RWPE2 (cell line): ENCODE data around the gene CSMD2.

ENCODE experiments used
- ATAC-seq: fragments of 200-7000 bp; cut with Tn5 transposase; 3 replicates; pipeline ENCODE4 v1.9.1; 2021; ENCODE audit warnings: low read depth
- DNase-seq: peaks from one replicate; pipeline ENCODE4 v3.0.0-alpha.2; 2020; ENCODE audit warnings: low spot score
- H3K27ac ChIP-seq: fragments of 450-650 bp; 2 replicates; pipeline ENCODE4 v1.5.1; 2017; ENCODE audit warnings: mild to moderate bottlenecking; ENCODE audit not compliant: poor library complexity, severe bottlenecking
- H3K27me3 ChIP-seq: fragments of 250-450 bp; sonication (Bioruptor Pico); 2 replicates; pipeline ENCODE4 v1.5.1; 2021; ENCODE audit warnings: mild to moderate bottlenecking, moderate library complexity; ENCODE audit not compliant: insufficient read depth, poor library complexity, severe bottlenecking
- H3K36me3 ChIP-seq: fragments of 250-450 bp; sonication (Bioruptor Pico); 2 replicates; pipeline ENCODE4 v1.5.1; 2020; ENCODE audit warnings: low read depth, mild to moderate bottlenecking, moderate library complexity
- H3K4me1 ChIP-seq: fragments of 250-450 bp; sonication (Bioruptor Pico); 2 replicates; pipeline ENCODE4 v1.5.1; 2021; ENCODE audit warnings: mild to moderate bottlenecking, moderate library complexity; ENCODE audit not compliant: insufficient read depth, poor library complexity, severe bottlenecking
- H3K4me3 ChIP-seq: fragments of 250-450 bp; sonication (Bioruptor Pico); 2 replicates; pipeline ENCODE4 v1.5.1; 2021; ENCODE audit warnings: mild to moderate bottlenecking, moderate library complexity; ENCODE audit not compliant: severe bottlenecking
- H3K9me3 ChIP-seq: fragments of 250-450 bp; sonication (Bioruptor Pico); 2 replicates; pipeline ENCODE4 v1.5.1; 2021; ENCODE audit warnings: mild to moderate bottlenecking, moderate library complexity; ENCODE audit not compliant: severe bottlenecking
- TF ChIP-seq, protein P1 (sequence below): fragments of 450-650 bp; IDR thresholded peaks from one replicate; pipeline ENCODE4 v1.5.1; 2017; ENCODE audit warnings: mild to moderate bottlenecking, moderate library complexity; ENCODE audit not compliant: poor library complexity, severe bottlenecking

Gene CSMD2

DNA sequence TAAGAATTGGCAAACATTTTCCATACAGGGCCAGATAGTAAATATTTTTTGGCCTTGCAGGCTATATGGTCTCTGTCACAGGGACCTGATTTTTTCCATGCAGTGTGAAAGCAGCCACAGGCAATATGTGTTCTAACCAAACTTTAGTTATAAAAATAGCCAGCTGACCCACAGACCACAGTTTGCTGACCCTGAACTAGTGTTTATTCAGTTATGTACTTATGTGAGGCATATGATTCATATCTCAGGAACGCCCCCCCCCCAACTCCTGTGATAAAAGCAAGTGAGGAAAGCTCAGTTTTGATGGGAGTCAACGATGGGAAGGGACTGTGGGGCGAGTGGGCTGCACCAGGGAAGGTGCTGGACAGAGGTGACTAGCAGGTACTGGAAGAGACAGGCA, 221.1 kb downstream of the CSMD2 start:
- H3K27me3 ChIP-seq = no peaks in the 10 kb centered on the region
- H3K4me1 ChIP-seq = no peaks in the 10 kb centered on the region
- no peak overlapping the region for H3K4me3 ChIP-seq
- no peaks in the 10 kb centered on the region for H3K9me3 ChIP-seq
- ATAC-seq (0 out of 3 replicates have a peak, but pooled peaks have one; percentile 14), DNase-seq (no peak)
- TF ChIP-seq, protein P1, sequence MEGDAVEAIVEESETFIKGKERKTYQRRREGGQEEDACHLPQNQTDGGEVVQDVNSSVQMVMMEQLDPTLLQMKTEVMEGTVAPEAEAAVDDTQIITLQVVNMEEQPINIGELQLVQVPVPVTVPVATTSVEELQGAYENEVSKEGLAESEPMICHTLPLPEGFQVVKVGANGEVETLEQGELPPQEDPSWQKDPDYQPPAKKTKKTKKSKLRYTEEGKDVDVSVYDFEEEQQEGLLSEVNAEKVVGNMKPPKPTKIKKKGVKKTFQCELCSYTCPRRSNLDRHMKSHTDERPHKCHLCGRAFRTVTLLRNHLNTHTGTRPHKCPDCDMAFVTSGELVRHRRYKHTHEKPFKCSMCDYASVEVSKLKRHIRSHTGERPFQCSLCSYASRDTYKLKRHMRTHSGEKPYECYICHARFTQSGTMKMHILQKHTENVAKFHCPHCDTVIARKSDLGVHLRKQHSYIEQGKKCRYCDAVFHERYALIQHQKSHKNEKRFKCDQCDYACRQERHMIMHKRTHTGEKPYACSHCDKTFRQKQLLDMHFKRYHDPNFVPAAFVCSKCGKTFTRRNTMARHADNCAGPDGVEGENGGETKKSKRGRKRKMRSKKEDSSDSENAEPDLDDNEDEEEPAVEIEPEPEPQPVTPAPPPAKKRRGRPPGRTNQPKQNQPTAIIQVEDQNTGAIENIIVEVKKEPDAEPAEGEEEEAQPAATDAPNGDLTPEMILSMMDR = no peak
- H3K27ac ChIP-seq = no peak overlapping the region
- no peaks in the 10 kb centered on the region for H3K36me3 ChIP-seq

DNA sequence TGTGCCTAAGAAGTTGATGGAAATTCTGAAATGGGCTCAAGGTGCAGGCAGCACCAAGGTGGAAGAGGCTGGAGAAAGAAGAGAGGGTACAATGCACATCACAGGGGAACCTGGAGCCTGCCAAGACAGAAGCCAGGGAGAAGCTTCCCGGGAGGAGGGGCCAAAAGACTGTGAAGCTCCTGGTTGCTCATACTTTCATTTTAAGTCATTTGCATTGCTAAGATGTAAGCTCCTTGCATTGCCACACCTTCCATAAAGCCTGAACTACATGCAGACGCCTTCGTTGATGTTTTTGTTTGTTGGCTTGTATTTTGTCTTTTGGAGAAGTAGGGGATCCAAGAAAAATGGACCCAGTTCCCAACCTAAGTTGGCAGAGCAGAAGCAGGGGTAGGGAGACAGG, 232.2 kb downstream of the CSMD2 start:
- no peak for ATAC-seq
- Histone ChIP-seq H3K27me3 (peaks cover 2% of the 10 kb centered on the region), H3K4me3 (no peak overlapping the region), H3K27ac (no peak overlapping the region), H3K36me3 (no peaks in the 10 kb centered on the region), H3K4me1 (no peaks in the 10 kb centered on the region), H3K9me3 (no peaks in the 10 kb centered on the region)
- no peak for DNase-seq
- TF ChIP-seq, protein P1 = no peak

DNA sequence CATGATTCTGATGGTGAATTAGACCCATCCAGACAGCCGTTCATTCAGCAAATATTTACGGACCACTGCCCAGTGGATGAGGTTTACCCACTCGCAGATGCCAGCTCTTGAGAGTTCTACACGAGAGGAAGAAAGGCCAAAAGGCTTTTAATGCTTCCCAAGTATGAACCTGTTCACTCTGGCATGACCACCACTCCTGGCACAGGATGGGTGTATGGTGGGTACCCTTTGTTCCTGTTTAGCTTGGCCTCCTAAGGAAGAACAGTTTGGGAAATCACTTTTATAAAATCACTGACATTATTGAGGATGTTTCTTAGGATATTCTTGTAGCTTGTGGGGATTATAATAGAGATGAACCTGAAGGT, 233.9 kb downstream of the CSMD2 start:
- no peaks in the 10 kb centered on the region for H3K36me3 ChIP-seq
- DNase-seq = no peak
- TF ChIP-seq, protein P1 = no peak
- H3K27ac ChIP-seq = no peak overlapping the region
- H3K4me3 ChIP-seq = no peak overlapping the region
- ATAC-seq = no peak
- no peaks in the 10 kb centered on the region for H3K4me1 ChIP-seq
- H3K27me3 ChIP-seq = peaks cover 2% of the 10 kb centered on the region
- H3K9me3 ChIP-seq = no peaks in the 10 kb centered on the region

DNA sequence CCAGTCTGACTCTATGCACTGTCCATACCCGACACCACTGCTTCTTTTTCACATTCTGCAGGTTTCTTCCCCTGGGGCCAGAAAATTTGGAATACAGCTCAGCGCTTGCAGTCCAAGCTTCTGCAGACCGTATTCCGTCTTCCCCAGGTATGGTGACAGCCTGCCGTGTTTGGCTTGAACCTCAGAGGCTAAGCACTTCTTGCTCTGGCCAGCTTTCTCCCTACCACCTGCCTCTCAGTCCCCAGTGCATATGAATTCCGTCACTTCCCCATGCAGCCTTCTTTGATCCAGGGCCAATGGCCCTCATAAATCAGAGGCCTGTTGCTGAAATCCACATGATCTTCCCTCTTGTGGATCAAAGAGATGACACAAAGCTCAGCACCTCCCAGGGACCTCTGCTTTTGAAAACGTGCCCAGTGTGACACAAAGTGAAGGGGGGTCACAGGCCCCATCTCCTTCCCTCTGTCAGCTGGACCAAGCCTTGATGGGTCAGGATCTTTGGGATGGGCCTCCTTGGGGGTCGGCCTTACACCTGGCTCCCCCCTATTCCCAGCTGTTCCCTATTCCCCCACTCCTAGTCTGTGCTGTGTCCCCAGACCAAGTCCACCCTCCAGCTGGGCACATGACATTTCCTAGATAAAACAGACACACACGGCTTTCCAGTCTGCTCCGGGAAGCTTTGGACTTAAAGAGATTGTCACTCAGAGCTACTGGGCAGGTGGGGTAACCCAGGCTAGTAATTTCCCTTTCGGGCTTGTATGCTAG, 234.5 kb downstream of the CSMD2 start:
- no peak overlapping the region for H3K27ac ChIP-seq
- DNase-seq (no peak), ATAC-seq (no peak)
- no peaks in the 10 kb centered on the region for H3K4me1 ChIP-seq
- H3K36me3 ChIP-seq = no peaks in the 10 kb centered on the region
- TF ChIP-seq, protein P1 = no peak
- no peaks in the 10 kb centered on the region for H3K9me3 ChIP-seq
- H3K4me3 ChIP-seq = no peak overlapping the region
- H3K27me3 ChIP-seq = peaks cover 2% of the 10 kb centered on the region

DNA sequence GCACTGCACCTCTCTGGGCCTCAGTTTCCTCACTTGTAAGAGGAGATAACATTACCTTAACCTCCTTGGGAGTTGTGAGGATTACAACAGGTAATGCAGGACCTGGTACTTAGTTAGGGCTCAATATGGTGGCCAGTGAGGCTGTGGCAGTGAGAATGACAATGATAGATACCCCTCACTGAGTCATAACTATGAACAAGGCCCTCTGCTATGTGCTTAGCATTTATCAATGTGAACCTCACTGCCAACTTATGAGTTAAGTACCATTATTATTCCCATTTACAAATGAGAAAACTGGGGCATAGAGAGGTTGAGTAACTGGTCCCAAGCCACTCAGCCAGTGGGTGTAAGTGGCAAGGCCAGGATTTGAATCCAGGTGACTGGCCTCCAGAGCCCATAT, 236.8 kb downstream of the CSMD2 start:
- ATAC-seq (no peak), DNase-seq (no peak)
- no peaks in the 10 kb centered on the region for H3K9me3 ChIP-seq
- H3K4me3 ChIP-seq = no peak overlapping the region
- H3K4me1 ChIP-seq = no peaks in the 10 kb centered on the region
- H3K27me3 ChIP-seq = peaks cover 6% of the 10 kb centered on the region
- no peaks in the 10 kb centered on the region for H3K36me3 ChIP-seq
- TF ChIP-seq, protein P1 = no peak
- no peak overlapping the region for H3K27ac ChIP-seq
